ENCODE results near the gene HECTD3. TPM values are rescaled to one million over a fixed set of nuclear protein-coding genes. Genes with fewer than 3 reads are reported as not detected.

HECTD3 gene
- total RNA-seq, 1 experiment from 2014 or later, result 25.3 TPM

GRCh38 chr1:45009956-45010854 lies 919 bp downstream of the HECTD3 start:
- TF ChIP-seq EZH2 (IDR thresholded peaks at IDR 0.05; ENCODE audit: low read length, unreplicated experiment), result no peak
- TF ChIP-seq, protein P1, sequence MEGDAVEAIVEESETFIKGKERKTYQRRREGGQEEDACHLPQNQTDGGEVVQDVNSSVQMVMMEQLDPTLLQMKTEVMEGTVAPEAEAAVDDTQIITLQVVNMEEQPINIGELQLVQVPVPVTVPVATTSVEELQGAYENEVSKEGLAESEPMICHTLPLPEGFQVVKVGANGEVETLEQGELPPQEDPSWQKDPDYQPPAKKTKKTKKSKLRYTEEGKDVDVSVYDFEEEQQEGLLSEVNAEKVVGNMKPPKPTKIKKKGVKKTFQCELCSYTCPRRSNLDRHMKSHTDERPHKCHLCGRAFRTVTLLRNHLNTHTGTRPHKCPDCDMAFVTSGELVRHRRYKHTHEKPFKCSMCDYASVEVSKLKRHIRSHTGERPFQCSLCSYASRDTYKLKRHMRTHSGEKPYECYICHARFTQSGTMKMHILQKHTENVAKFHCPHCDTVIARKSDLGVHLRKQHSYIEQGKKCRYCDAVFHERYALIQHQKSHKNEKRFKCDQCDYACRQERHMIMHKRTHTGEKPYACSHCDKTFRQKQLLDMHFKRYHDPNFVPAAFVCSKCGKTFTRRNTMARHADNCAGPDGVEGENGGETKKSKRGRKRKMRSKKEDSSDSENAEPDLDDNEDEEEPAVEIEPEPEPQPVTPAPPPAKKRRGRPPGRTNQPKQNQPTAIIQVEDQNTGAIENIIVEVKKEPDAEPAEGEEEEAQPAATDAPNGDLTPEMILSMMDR (conservative IDR thresholded peaks at IDR 0.05; ENCODE audit: low read depth, low read length), result no peak
- no peak for TF ChIP-seq EZH2phosphoT487 (IDR thresholded peaks at IDR 0.05; ENCODE audit: borderline replicate concordance, low read length)
- H3K79me2 ChIP-seq (ENCODE audit: low read length), result peaks cover 27% of the 10 kb centered on the region
- no peaks in the 10 kb centered on the region for H4K20me1 ChIP-seq (ENCODE audit: low read length)
- no peaks in the 10 kb centered on the region for H3F3A ChIP-seq (ENCODE audit: low read length, unreplicated experiment)
- POLR2A ChIA-PET (ENCODE audit: unreplicated experiment), result interaction anchor here (0.6 to 1.1 kb wide), 3 partner anchors 23 to 293 kb away, joined by 3 to 23 read pairs (median 6); no protein-coding TSS in a partner anchor
- CTCF ChIA-PET, result interaction anchor here (0.5 to 3.2 kb wide), 4 partner anchors 40 to 300 kb away, joined by 3 to 28 read pairs (median 4); no protein-coding TSS in a partner anchor
- peak overlapping the region; percentile 96 for H2AFZ ChIP-seq (ENCODE audit: low read length)
- H3K9me2 ChIP-seq (replicated peaks; ENCODE audit: low read length), result no peaks in the 10 kb centered on the region
- DNase-seq (peak; percentile 43), ATAC-seq (peak; percentile 23)
- peak overlapping the region; percentile 93 for H3K4me3 ChIP-seq (ENCODE audit: low read length)
- H3K36me3 ChIP-seq (ENCODE audit: low read depth, low read length), result peaks cover 14% of the 10 kb centered on the region
- peak overlapping the region; percentile 73 for H3K9ac ChIP-seq (ENCODE audit: low read length)
- peaks cover 22% of the 10 kb centered on the region for H3K4me1 ChIP-seq (ENCODE audit: insufficient read depth, low read length)
- no peaks in the 10 kb centered on the region for H3K27me3 ChIP-seq (ENCODE audit: low read length)
- intact Hi-C loops (cut with micrococcal nuclease), result loop anchor here (2.0 to 5.0 kb wide), 3 partner anchors 83 to 401 kb away; no protein-coding TSS in a partner anchor
- H3K27ac ChIP-seq (ENCODE audit: low read length), result no peak overlapping the region
- H3K9me3 ChIP-seq (ENCODE audit: low read length), result no peaks in the 10 kb centered on the region
- BruUV-seq (replicated peaks), result TSS peak; percentile 44
- peak overlapping the region; percentile 98 for H3K4me2 ChIP-seq (ENCODE audit: low read length)

DNA sequence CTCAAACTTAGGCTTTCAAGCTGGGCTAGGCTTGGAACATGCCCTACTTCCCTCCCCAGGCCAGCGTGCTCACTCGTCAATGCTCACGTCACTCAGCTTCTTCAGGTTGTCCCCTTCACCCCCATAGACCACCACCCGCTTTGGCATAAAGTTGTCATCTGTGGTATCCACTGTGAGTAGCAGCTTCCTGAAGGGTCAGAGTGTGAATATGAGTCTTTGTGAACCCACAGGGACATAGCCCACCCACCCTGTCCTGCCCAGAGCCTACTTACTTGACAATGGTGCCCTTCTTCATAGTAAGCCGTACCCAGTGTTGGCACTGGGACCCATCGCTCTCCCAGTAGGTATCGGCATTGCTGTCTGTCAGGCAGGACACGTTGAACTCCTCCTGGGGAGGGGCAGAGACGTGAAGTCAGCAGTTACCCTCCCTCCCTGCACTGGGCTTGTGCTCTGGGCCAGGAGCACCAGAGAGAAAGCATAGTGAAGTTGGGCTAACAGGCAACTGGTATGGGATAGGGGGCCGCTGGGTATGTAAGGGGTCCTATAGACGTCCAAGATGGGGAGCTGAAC lies 1.7 kb downstream of the HECTD3 start:
- BruUV-seq (replicated peaks), result no TSS peak
- TF ChIP-seq, protein P1 (conservative IDR thresholded peaks at IDR 0.05; ENCODE audit: low read depth, low read length), result no peak
- TF ChIP-seq EZH2 (IDR thresholded peaks at IDR 0.05; ENCODE audit: low read length, unreplicated experiment) (no peak), EZH2phosphoT487 (IDR thresholded peaks at IDR 0.05; ENCODE audit: borderline replicate concordance, low read length) (no peak)
- H3K9ac ChIP-seq (ENCODE audit: low read length), result no peak overlapping the region
- H3F3A ChIP-seq (ENCODE audit: low read length, unreplicated experiment), result no peaks in the 10 kb centered on the region
- H3K36me3 ChIP-seq (ENCODE audit: low read depth, low read length), result peaks cover 14% of the 10 kb centered on the region
- H3K9me3 ChIP-seq (ENCODE audit: low read length), result no peaks in the 10 kb centered on the region
- peaks cover 22% of the 10 kb centered on the region for H3K4me1 ChIP-seq (ENCODE audit: insufficient read depth, low read length)
- H3K9me2 ChIP-seq (replicated peaks; ENCODE audit: low read length), result no peaks in the 10 kb centered on the region
- POLR2A ChIA-PET (ENCODE audit: unreplicated experiment), result no interaction called here
- H3K27me3 ChIP-seq (ENCODE audit: low read length), result no peaks in the 10 kb centered on the region
- no peak overlapping the region for H2AFZ ChIP-seq (ENCODE audit: low read length)
- DNase-seq (no peak), ATAC-seq (no peak)
- H3K79me2 ChIP-seq (ENCODE audit: low read length), result peaks cover 27% of the 10 kb centered on the region
- H3K4me2 ChIP-seq (ENCODE audit: low read length), result peak overlapping the region; percentile 98
- H3K27ac ChIP-seq (ENCODE audit: low read length), result no peak overlapping the region
- no peaks in the 10 kb centered on the region for H4K20me1 ChIP-seq (ENCODE audit: low read length)
- H3K4me3 ChIP-seq (ENCODE audit: low read length), result 0 out of 2 replicates have a peak overlapping the region, but pooled peaks have one; percentile 93
- intact Hi-C loops (cut with micrococcal nuclease), result no loop called here
- CTCF ChIA-PET, result no interaction called here

Data from PC-3 (cell line).